H1 (cell line): ENCODE measurements around the gene FAM24B. TPM values are rescaled to one million over a fixed set of nuclear protein-coding genes. Genes with fewer than 3 reads are reported as not detected.

Source experiments
- CEBPB ChIP-seq: IDR thresholded peaks from 2 replicates; pipeline ENCODE4 v1.6.1; 2012; ENCODE audit warnings: low read depth, low read length
- HDAC2 ChIP-seq, 2 experiments: fragments of 300-600 bp in 1 of 2; sonication (generic) in 1 of 2; IDR thresholded peaks; 2 replicates each; pipeline ENCODE4 v1.6.1; 2011 to 2012; ENCODE audit warnings: low read depth in 2 of 2, low read length in 2 of 2, mild to moderate bottlenecking in 2 of 2, moderate library complexity in 2 of 2, borderline replicate concordance in 1 of 2, inconsistent platforms in 1 of 2
- HDAC6 ChIP-seq: IDR thresholded peaks from one replicate; pipeline ENCODE4 v1.7.1; 2012; ENCODE audit warnings: low read depth, mild to moderate bottlenecking, inconsistent platforms, low read length, moderate library complexity
- RAD21 ChIP-seq, 2 experiments: IDR thresholded peaks in 1 of 2; conservative IDR thresholded peaks in 1 of 2; 2 replicates each; pipeline ENCODE4 v1.6.1; 2011; ENCODE audit warnings: low read depth in 2 of 2, low read length in 2 of 2, improper control_type of control experiment in 1 of 2, inconsistent platforms in 1 of 2, mild to moderate bottlenecking in 1 of 2, moderate library complexity in 1 of 2
- polyA plus RNA-seq, 7 experiments: library from polyadenylated mRNA; depleted of rRNA in 3 of 7; stranded (reverse) in 5 of 7; unstranded in 2 of 7; fragments of >200 nt in 5 of 7; fragments of 200-250 nt in 2 of 7; gene quantifications; 1 replicate in 5 of 7; 2 replicates in 1 of 7; 4 replicates in 1 of 7; pipeline versions ENCODE4 v1.2.1 to v1.2.3, GENCODE V29; 2011 to 2013; ENCODE audit warnings: missing spikeins in 2 of 7, mixed read lengths in 2 of 7
- total RNA-seq: library from RNA; stranded (reverse); fragmentation: NEBNext Ultra II Directional; extraction: Animal tissue kit (Norgen Biotek cat#: 25700); gene quantifications from 2 replicates; pipeline ENCODE4 v1.2.1, GENCODE V29; 2021

FAM24B gene
- total and polyA plus RNA-seq, 2 of the 8 experiments (the other 6 are each of a cell fraction or from before 2014, with no cell fraction given), result 0.50 to 0.56 TPM

GRCh38 chr10:122911889-122912484 is 32.6 kb upstream of the FAM24B start (continued):
- peak; percentile 99 to 100 for TF ChIP-seq HDAC2 (IDR thresholded peaks at IDR 0.05; ENCODE audit: borderline replicate concordance in 1 of 2, low read depth in 2 of 2, low read length in 2 of 2)
- no peak for TF ChIP-seq CEBPB
- no peak for TF ChIP-seq HDAC6
- TF ChIP-seq RAD21 (IDR thresholded peaks at IDR 0.05 in 1 of 2, conservative IDR thresholded peaks at IDR 0.05 in 1 of 2; ENCODE audit: low read depth in 2 of 2, low read length in 2 of 2), result peak in 1 of 2 experiments; percentile 34; a peak in 2 of 4 replicates
